ENCODE measurements around the gene GPR21.

GPR21 gene, protein sequence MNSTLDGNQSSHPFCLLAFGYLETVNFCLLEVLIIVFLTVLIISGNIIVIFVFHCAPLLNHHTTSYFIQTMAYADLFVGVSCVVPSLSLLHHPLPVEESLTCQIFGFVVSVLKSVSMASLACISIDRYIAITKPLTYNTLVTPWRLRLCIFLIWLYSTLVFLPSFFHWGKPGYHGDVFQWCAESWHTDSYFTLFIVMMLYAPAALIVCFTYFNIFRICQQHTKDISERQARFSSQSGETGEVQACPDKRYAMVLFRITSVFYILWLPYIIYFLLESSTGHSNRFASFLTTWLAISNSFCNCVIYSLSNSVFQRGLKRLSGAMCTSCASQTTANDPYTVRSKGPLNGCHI

DNA sequence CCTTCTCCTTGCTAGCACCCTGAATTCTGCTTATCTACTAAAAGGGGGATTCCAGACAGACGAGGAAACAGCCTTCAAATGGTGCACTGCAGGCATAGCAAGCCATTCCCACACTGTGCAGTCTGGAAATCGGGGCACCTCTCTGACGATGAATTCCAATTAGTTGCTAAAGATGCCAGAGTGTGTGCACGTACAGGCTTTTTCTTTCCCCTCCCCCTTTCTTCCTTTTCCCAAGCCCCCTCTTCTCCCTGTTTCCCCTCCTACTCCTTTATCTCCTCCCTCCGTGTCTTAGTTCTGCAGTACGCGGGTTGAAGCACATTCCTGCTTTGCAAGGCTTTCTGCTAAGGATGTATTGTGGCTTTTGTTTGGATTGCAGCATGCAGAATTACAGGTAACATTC lies at the start of gene GPR21:
Gene GPR21 (plus strand): TSS at position 316 of the 400 bp plus-strand sequence. CDS start 900 bp downstream, outside the sequence.
- DNase-seq, result no peak

DNA sequence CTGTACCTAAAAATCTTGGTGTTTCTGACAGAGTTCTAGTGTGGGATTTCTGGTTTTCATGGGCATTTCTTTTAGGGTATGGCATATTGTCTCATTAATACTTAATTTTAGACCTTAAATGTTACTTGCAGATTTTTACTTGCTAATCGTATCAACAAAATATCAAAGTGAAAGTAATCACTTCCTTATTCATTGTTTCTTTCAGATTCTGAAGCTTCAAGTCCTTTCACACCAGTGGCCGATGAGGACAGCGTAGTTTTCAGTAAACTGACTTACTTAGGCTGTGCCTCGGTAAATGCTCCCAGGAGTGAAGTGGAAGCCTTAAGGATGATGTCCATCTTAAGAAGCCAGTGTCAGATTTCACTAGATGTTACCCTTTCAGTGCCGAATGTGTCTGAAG lies 47.5 kb upstream of the GPR21 start:
- no peak for DNase-seq

DNA sequence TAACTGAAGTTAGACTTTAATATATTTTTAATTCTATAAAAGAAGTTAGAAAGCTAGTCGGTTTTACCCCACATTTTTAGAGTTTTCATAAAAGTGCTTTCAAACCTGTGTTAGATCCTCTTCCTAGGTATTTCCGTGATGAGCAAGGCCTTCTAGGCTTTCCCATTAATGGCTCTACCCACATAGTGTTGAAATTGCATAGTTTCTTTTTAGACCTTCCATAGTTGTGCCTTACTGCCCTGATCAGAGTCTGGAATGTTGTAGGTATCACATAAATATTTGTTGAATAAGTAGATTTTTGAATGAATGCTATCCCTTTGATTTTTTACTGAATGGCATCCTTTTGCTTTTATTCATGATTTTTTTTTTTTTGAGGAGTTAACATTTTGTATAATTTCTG lies 45.3 kb upstream of the GPR21 start:
- DNase-seq, result no peak

DNA sequence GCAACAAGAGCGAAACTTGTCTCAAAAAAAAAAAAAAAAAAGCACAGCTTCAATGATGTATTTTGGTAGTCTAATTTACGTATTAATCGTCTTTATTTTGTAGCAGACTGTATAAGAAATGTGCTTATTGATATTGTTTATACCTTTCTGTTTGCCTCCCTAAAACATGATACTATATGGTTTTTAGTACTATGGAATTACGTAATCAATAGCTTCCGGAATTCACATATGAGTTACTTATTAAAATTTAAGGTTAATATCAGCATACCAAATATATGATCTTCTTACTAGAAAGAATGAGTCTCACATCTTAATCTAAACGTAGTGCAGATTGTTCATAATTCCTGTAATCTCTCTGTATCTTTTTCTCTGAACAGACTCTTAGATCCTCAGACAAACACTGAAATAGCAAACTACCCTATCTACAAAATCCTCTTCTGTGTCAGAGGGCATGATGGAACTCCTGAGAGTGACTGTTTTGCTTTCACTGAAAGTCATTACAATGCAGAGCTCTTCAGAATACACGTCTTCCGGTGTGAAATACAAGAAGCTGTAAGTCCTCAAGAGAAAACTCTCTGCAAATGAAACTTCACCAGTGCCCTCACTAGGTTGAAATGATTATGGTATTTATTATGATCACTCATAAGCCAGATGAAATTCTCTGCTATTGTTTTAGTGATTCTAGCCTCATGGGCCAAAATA lies 44.4 kb upstream of the GPR21 start:
- no peak for DNase-seq

DNA sequence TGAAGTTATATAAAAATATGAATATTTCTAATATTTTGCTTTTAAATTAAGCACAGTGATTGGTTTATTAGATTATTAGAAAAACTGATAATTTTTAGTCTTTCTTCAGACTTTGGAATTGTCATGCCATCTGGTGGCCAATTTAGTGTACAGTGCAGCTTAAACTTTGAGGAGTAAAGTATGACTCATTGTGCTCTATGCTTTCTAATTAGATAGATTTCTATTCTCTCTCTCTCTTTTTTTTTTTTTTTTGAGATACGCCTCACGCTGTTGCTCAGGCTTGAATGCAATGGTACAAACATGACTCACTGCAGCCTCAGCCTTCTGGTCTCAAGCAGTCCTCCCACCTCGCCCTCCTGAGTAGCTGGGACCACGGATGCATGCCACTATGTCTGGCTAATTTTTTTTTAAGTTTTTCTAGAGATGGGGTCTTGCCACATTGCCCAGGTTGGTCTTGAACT lies 42.1 kb upstream of the GPR21 start:
- DNase-seq, result peak; percentile 93

DNA sequence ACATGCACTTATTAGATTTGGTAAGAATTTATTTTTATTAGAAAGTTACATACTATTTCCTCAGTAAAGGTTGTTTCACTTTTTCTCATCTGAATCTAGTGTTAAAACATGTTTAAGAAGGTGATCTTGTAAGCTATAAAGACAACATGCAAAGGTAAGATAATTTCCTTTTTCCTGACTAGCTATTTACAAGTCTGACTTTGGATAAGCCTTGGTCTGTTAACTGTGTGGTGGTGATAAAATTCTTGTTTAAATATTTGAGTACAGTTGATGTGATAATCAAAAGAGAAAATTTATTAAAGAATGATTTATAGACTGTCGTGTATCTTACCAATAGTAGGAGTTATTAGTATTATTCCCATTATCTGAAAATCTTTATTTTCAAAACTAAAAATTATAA lies 36.9 kb upstream of the GPR21 start:
- no peak for DNase-seq

DNA sequence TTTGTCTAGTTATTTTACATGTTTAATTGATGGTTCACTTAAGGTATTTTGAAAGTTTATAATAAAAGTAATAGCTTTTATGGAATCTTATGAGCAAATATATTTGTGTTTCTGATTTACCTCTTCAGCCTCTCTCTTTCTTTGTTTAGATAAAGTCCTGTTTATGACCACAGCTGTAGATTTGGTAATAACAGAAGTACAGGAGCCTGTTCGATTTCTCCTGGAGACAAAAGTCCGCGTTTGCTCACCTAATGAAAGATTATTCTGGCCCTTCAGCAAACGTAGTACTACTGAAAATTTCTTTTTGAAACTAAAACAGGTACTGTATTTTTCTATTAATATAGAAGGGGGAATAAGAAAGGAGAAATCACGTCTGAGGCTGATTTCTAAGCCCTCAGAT lies 35.0 kb upstream of the GPR21 start:
- DNase-seq, result no peak

DNA sequence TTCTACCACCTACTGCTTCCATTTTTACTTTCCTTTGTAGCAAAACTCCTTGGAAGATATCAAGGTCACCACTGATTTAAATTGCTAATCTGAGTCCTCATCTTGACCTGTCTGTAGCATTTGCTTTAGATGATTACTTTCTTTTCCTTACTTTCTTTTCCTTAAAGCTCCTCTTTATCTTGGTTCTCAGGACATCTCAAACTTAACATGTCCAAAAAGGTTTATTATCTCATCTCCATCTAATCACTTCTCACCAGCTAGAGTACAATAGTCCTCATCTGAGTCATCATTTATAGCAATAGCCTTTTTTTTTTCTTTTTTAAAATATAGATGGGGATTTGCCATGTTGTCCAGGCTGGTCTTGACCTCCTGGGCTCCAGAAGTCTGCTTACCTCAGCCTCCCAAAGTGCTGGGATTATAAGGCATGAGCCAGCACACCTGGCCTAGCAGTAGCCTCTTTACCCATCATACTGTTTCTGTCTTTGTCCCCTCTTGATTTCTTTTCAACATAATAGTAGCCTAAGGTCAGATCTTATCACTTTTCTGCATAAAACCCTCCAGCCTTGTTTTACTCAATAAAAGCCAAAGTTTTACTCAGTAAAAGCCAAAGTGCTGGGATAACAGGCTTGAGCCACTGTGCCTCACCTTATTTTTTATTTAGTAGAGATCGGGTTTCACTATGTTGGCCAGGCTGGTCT lies 32.9 kb upstream of the GPR21 start:
- no peak for DNase-seq

DNA sequence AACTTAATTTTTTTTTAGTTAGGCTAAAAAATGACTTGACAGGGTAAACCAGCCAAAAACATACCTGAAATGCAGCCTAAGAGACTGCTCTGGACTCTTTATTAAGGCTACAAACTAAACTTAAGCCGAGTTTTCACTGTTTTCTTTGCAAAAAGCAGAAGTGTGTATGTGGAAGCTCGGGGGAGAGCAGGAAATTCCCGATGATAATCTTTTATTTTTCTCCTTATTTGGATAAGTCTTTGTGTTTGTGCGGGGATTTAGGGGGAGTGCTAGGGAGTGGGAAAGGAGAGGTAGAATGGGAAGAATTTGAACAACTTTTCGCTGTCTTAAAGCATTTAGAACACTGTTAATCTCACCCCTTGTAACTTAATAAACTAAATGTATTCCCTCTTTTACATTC lies 30.7 kb upstream of the GPR21 start:
- DNase-seq, result peak; percentile 73

DNA sequence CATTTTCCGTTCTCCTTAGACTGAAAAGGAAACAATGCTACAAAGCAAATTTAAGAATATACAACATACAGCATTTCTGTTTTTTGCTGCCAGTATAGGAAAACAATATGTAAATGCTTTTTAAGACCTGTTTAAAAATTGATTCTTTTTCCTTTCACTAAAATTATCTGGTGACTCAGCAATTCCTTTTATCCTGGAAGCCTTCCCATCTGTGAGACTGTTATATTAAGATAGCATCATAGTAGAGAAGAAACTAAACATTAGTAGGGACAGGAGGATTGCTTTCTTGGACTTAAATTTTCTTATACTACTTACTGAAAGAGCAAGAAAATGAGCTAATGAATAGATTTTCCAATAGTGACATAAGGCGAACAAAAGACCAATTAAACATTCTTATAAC lies 30.0 kb upstream of the GPR21 start:
- peak; percentile 56 for DNase-seq

DNA sequence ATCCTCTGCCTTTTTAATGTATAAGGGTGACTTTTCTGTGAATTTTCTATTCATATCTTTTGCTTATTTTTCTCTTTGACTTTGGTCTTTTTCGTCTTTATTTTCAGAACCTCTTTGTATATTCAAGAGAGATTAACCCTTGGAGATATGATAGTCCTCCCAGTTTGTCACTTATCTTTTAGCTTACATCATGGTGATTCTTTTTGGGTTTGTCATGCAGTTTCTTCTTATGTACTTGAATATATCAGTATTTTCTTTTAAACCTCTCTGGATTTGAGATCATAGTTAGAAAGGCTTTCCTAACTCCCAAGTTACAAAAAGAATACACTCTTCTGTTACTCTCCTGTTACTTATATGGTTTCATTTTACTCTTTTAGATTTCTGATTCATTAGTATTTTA lies 27.5 kb upstream of the GPR21 start:
- no peak for DNase-seq

DNA sequence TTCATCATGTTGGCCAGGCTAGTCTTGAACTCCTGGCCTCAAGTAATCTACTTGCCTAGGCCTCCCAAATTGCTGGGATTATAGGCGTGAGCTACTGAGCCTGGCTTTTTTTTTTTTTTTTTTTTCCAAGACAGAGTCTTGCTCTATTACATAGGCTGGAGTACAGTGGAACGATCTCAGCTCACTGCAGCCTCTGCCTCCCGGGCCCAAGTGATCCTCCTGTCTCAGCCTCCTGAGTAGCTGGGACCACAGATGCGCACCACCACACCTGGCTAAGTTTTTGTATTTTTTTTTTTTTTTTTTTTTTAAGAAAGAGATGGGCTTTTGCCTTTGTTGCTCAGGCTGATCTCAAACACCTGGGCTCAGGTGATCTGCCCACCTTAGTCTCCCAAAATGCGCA lies 26.2 kb upstream of the GPR21 start:
- no peak for DNase-seq

DNA sequence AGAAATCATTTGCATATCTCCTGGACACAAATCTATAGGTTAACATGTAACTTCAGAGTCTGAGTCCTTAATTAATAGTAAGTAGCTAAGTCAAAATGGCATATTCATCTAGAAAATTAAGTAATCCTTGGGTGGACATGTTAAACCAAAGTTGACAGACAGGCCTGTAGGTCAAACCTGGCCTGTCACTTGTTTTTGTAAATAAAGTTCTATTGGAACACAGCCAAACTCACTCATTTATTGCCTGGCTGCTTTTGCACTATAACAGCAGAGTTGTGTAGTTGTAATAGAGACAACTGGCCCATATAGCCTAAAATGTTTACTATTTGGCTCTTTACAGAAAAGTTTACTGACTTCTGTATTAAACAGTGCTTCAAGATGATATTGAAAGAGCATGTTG lies 24.6 kb upstream of the GPR21 start:
- DNase-seq, result no peak

DNA sequence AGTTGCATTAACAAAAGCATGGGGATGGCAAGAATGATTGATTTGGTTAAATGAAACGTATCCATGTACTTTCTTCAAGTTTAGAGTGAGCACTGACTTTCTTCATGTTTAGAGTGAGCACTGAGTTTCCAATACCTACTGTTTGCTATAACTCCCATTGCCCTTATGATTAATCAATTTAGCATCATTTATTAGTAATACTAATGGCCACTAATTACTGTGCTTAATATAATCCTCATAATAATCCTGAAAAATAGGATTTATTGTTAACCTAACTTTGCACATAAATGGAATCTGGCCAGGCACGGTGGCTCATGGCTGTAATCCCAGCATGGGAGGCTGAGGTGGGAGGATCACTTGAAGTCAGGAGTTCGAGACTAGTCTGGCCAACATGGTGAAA lies 22.1 kb upstream of the GPR21 start:
- DNase-seq, result no peak

DNA sequence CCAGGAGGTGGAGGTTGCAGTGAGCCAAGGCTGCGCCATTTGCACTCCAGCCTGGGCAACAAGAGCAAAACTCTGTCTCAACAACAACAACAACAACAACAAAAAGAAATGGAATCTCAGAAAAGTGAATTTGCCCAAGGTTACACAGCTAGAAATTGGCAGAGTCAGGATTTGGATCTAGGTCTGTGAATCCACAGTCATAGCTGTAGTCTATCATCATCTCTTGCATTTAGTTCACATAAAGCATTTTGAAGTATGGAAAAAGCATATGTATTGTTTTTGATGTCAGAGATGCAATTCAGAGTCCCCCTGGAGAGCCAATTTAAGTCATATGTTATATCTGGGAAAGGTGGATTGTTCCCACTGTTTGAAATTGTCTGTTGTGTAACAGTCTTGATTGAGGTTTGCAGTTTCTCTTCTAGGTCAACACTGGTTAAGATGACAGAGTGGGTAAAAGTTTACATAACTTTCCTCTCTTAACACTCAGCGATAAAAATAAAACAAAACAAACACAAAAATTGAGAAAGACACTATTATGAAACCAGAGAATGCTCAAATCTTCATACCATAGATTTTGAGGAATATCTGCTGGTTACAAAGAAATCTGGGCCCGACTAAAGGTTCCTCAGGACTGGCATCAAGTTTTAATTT lies 21.5 kb upstream of the GPR21 start:
- no peak for DNase-seq

DNA sequence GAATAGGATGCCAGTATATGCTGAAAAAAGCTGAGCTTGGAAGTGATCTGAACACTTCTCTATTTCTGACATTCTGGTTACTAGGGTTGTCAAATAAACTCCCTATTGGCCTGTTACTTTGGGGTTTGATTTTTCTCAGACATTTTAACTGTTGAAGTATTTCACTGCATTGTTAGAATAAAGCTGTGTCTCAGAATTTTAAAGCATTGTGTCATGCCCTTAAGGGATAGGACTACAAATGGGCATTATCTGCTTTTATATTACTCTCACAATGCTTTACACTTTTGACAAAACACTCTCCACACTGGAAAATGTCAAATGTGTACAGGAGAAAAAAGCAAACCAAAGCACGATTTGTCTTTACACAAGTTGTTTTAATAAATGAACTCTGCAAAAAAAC lies 16.8 kb upstream of the GPR21 start:
- no peak for DNase-seq

DNA sequence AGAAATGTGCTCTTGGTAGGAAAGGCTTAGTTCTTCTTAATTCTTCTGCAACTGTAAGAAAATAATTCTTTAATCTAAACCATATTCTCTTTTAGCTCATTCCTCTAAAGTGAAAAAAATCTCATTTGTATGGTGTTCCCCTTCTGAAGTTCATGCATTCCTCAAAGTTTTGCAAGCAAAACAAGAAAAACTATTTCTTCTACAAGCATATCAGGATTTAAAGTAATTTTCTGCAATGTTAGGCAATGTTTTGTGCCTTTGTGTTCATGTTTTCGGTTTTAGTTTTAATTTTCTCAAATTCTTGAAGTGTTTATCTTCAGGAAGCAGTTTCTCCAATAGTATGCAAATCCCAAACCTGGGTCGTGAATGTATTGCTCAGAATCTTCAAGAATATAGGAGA lies 12.7 kb upstream of the GPR21 start:
- no peak for DNase-seq

DNA sequence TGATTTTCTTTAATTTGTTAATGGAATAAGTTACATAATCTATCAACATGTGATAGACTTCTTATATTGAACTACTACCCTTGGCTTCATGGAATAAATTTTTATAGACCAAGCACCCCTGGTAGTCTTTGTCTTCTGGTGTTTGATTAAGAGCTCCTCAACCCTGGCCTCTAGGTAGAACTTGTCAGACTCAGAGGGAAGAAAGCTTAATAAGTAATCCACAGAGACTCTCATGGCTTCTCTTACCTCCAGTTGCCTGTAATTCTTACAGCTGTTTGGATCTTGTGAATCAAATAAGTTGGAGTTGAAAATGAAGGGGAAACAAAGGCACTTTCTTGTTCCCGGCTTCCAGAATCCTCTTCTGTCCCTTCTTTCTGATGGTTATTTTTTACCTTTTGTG lies 7.0 kb upstream of the GPR21 start:
- DNase-seq, result no peak

DNA sequence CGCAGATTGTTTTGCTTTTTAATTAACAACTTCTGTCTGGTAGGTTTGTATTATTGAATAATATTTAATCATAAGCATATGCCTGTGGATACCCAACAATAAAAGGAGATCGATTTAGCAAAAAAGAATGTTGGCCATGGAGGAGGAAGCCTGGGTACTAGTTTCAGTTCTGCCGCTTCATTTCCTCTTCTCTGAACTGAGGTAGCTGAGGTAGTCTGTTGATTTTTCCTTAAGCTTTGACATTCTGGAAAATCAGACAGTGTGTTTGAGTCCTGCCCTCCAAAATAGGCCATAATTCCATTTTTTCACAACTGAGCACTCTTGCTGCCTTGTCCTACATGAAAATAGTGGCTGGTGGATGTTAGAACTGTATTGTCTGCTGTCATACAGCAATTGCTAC lies 6.0 kb upstream of the GPR21 start:
- no peak for DNase-seq

DNA sequence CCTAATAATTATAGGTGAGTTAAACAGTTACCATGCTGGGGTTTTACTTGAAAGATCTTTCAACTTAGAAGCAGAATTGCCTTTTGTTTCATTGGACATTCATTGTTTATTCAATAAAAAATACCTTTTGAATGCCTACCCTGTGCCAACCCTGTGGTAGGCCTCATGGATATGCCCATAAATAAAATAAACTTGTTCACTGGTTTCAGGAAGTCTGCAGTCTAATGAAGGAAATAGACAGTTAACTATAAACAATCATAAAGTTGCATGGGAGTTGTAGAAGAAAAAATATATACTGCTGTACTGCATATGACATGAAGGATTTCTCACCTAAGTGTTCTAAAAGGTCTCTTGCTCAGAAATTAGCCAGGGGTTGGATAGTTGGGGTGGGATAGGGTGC lies 5.3 kb upstream of the GPR21 start:
- DNase-seq, result no peak

DNA sequence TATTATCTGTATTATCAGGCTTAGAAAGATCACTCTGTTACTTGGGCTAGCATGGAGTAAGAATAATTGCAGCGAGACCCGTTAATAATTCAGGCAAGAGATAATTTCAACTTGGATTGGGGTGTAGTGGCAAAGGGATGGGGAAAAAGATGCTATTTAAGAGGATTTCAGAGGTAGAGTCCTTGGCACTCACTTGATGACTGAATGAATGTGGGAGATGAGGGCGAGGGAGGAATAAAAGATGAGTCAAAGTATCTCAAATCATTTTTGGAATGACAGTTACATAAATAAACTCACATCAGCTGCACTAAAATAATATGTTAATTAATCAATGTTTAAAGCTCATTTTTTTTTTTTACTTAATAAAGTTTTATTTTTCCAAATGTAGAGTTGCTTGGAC lies 4.5 kb upstream of the GPR21 start:
- no peak for DNase-seq

DNA sequence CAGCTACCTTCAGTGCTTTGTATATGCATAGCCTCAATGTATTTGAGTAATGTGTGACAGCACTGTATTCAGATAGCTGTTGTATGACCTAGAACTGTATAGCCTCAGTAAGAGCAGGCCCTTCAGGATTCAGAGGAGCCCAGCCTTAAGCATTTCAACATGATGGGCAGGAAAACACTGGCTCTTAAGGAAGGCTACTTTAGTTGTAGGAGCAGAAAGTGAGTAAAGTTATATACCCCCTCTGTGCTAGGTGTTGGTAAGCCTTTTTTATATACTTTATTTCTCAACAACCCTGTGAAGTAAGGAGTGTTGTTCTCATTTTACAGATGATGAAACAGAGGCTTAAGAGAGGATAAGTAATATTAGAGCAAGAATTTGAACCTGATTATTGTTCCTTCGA lies 1.5 kb upstream of the GPR21 start:
- DNase-seq, result no peak

DNA sequence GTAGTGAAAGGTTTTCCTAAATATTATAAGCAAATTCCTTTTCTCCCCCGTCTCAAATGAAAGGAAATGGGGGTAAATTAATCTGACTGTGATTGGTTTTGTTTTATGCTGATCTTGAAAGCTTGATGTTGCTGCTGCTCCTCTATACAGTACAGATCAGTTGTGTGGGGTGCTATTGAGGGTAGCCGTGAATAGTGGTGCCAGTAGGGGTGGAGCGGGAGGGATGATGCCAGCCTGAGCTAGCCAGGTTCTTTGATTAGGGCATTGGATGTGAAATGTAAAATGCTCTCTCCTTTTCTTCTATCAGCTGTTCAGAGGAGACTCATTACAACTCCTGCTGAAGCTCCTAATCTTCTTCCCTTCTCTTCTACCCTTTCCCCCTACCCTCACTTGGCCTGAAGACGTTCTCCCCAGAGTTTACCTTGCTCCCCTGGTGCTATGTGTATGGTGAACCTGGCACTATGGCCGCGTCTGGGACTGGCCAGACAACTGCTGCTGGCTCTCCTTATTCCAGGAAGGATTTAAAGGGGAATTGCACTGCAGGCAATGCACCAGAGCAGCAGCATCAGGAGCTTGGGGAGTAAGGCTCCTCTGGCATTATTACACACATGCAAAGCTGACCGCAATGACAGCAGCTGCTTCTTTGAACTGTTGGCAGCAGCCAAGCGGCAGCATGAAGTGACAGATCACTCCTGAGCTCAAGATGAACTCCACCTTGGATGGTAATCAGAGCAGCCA lies 566 bp downstream of the GPR21 start:
- no peak for DNase-seq
